GM18907 (cell line): ENCODE data around the gene INTS1.

Source experiments
- ATAC-seq: cut with Tn5 transposase; IDR thresholded peaks from one replicate; pipeline ENCODE4 v1.9.1; 2021; ENCODE audit warnings: mild to moderate bottlenecking, moderate library complexity; ENCODE audit not compliant: unreplicated experiment

Gene INTS1

DNA sequence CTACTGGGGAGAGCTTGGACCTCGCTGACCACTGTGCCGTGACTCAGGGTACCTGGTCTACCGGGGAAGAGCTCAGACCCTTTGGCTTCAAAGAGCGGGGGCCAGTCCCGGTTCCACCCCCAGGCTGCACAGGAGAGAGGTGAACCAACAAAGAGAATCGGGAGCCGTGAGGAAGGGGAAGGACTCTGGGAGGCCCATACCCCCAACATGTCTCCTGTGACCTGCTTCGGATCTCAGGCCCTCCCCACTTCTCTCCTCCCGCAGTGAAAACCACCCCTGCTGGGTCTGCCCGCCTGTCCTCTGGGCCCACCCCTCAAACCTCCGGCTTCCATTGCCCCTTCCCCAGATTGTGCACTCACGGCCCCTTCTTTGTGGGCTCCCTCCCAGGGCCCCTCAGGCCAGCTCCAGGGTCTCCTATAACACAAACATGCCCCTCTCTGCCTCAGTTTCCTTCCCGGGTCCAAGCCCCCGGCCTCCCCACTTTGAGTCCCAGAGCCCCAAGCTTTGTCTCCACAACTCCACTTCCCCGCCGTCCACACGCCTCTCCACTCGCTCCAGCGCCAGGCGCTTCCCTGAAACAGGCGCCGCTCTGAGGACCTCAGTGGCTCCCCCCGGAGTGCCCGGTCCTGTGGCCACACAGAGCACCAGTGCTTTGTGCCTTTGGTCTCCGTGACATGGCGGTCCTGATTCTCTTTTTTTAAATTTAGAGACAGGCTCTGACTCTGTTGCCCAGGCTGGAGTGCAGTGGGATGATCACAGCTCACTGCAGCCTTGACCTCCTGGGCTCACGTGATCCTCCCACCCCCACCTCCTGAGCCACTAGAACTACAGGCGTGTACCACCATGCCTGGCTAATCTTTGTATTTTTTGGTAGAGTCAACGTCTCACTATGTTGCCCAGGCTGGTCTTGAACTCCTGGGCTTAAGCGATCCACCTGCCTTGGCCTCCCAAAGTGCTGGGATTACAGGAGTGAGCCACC, 7.5 kb upstream of the INTS1 start:
- ATAC-seq, result no peak

- no peak for ATAC-seq
These were observed 6.6 kb upstream of the INTS1 start for GRCh38 chr7:1510780-1511154.

GRCh38 chr7:1509226-1509625, 5.0 kb upstream of the INTS1 start:
- no peak for ATAC-seq

DNA sequence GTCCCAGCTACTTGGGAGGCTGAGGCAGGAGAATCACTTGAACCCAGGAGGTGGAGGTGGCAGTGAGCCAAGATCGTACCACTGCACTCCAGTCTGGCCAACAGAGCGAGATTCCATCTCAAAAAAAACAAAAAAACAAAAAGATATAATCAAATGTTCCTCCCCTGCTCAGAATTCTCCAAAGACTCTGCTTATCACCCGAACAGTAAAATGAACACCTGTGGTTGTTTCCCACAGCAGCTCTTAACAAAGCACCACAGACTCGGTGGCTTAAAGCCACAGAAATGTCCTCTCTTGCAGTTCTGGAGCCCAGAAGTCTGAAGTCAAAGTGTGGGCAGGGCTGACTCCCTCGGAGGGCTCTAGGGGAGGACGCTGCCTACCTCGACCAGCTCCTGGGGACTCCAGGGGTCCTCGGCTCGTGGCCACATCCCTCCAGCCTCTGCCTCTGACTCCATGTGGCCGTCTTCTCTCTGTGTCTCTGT, 4.1 kb upstream of the INTS1 start:
- no peak for ATAC-seq

GRCh38 chr7:1505731-1506550, 1.8 kb upstream of the INTS1 start:
- no peak for ATAC-seq

- no peak for ATAC-seq
These were observed 799 bp downstream of the INTS1 start for GRCh38 chr7:1503390-1503789.

DNA sequence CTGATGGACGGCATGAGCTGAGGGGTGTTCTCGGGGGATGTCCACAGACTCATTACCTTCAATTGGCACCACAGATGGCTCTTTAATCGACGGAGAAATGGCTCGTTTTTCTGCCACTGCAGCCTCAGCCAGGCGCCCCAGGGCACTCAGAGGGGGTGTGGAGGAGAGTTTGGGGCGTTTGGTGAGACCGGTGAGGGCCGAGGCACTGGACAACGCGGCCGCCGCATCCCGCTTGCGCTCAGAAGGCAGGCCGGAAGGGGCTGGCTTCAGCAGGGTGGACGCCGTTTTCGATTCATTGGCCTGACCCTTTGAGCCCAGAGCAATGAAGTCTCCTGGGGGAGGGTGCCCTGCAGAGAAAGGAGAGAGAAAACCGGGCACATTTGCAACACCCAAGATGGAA, 1.3 kb downstream of the INTS1 start:
- ATAC-seq, result no peak

DNA sequence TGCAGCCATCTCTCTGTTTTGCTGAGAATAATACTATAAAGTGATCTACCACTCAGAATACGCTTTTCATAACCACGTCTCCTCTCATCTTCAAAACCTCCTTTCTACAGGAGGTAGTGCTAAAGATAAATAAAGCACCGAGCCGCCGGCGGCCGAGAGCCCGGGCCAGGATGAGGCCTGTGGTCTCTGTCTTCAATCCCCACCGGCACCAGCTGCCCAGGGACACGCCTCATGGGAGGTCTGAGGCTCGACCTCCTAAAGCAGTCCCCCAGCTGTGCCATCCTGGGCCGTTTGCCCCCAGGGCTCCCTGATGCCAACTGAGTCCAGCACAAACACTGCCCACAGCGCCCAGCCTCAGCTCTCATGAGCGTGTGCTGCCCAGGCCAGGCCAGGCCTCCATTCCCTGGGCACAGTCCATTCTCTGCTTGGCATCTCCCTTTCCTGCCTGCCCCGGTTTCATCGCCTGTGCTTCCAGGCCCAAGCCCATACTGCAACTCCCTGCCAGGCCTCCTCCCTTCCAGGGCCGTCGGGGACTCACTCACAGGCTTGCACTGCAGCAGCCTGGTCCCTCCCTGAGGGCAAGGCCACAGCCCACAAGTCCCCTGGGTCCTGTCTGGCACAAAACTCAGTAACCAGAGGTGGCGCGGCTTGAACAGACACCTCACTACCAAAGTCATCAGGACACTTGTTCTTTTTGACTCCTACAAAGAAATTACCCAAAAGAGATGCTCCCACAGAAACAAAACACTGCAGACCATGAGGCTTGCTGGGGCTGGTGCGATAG, 2.5 kb downstream of the INTS1 start:
- no peak for ATAC-seq

- ATAC-seq, result no peak
These were observed 4.0 kb downstream of the INTS1 start for GRCh38 chr7:1500064-1500807.

DNA sequence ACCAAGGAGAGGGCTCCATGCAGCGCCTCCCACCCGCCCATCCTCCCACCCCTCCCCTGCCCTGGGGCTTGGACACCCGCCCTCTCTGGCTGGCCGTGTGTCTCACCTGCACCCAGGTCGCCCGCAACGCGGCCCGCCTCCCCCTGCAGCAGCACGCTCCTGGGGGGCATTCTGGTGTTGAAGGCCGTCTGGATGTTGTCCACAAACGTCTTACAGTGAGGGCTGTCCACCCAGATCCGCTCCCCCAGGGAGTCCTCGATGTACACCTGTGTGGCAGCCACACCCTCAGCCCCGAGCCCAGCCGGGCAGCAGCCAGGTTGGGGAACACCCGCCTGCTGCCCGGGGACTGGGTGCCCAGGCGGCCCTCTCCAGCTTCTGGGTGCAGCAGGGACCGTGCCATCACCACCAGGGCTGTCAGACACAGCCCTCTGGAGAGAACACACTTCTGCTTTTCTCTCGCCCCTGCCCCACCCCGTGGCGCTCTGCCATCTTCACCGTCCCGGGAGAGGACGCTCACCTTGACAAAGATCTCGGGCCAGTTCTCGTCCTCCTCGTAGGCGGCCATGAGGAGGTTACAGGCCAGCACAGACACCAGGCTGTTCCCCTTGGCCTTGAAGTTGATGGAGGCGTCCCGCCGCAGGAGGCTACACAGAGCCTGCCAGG, 4.7 kb downstream of the INTS1 start:
- ATAC-seq, result no peak

- no peak for ATAC-seq
These were observed 5.6 kb downstream of the INTS1 start for GRCh38 chr7:1498370-1499305.

DNA sequence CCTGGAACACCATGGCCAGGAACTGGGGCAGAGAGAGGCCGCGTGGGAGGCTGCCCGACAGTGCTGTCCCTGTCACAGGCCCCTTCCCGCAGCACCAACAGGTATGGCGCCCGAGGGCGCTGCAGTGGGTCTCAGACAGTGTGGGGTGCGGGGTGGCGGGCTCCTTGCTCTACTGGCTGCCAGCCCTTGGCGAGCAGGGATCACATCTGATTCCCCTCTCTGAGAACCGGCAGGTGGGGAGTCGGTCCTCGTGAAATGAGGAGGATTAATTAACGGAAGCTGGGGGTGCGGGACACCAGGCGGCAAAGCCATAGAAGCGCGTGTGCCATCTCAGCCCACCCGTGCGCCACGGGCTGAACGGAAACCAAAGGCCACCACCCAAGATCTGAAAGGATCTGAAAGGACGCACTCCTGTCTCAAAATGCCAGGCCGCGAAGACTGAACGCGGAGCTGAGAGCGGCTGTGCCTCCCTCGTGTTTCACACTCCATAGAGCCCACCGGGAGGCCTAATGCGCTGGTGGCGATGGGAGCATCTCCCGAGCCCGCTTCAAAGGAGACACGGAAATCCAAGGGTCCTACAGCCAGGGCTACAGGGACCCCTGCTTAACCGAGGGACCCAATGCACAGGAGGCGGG, 6.8 kb downstream of the INTS1 start:
- ATAC-seq, result no peak

DNA sequence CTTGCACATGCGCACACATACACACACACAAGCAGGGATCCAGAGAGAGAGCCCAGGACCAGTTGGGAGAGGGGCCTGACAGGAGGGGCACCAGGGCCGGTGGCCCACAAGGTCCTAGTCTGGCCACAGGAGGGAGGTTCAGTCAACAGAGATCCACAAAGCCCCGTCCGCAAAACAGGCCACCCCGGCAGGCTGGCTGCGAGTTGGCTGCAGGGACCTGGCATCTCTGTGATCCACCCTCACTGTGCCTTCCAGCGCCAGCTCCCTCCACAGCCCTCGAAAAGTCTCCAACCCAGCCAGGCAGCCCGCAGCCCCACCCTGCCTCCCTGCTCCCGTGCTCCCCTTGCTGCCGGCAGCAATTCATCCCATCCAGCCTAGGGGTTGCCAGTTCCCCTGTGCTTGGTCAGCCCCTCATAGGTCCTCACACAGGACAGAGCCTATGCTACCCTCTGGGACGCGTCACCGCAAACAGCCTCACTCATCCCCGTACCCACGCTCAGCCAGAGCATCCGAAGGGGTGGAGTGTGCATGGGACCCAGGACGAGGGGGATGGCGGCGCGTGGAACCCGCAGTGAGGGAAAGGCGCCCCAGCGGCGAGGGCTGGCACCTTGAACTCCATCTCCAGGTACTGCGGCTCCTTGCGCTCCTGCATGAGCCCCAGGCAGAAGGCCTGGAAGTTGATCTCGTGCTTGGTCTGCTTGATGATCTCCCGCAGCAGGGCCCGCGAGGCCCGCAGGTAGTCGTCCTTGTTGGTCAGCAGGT, 7.5 kb downstream of the INTS1 start:
- no peak for ATAC-seq

DNA sequence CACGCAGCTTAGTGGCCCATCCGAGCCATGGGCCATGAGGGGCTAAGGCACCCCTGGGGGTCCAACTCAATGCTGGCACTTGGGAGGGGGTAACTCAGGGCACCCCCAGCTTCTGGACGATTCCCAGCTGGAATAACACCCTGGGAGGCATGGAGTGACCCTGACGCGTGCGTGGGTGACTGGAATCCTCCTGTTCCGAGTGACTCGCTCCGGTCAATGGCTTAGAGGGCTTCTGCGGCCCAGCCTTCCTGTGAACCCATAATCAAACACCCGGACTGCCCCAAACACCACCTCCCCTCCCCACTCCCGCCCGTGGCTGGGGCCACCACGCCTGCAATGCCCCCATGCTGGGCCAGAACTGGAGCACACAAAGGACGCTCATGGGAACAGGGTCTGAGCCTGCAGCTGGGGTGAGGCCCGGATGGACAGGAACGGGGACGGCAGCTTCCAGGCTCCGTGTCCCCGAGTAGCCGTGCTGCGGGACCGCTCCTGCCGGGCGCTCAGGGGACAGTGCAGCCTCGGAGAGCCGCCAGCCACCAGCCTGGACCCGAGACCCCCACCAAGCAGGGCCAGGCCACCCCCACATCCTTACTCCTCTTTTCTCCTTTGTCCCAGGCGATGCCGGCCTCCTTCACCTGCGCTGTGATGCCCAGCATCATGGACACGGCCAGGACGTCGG, 8.5 kb downstream of the INTS1 start:
- ATAC-seq, result no peak

DNA sequence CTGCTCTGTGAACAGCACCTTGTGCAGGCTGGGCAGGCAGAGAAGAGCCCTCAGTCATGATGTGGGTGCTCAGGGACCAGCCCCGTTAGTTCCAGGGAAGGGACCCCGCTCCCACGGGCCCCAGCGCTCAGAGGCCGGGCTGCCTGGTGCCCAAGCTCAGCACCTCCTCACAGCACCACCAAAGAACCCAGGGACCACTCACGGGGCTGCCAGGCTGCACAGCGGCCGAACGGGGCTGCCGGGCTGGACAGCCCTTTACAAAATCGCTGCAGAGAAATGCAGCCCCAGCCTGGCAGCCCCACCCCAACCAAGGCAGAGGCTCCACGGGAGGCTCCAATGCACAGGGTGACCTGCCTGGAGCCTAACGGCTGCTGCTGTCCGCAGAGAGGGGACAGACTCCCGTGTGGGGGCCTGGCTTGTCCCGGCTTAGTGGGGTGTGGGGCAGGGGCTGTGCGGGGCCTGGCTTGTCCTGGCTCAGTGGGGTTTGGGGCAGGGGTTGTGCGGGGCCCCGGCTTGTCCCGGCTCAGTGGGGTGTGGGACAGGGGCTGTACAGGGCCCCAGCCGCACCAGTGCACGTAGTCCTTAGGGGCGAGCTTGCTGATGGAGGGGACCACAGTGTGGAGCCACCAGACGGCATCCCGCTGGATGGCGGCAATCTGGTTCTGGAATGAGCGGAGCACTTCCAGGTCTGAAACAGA, 9.2 kb downstream of the INTS1 start:
- ATAC-seq, result no peak

DNA sequence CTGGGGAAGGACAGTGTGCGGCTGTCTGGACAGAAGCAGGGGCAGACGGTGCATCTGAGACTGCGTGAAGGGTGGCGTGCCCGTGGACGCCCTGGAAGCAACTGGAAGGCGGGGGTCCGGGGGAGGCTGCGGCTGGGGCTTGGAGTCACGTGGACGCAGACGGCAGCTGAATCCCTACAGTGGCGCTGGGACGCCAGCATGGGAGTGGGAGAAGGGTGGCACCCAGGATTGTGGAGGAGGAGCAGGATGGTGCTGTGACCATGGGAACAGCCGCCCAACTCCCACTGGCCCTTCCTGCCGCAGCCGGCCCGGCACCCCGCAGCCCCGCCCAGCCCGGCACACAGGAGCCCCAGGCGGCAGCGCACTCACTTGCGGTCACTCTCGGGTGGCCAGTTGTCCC, 9.7 kb downstream of the INTS1 start:
- no peak for ATAC-seq
